Choroid plexus epithelial cell (primary cell): ENCODE measurements around the gene IPO8.

Source experiments
- DNase-seq: peaks from one replicate; pipeline ENCODE4 v3.0.0-alpha.2; 2010; ENCODE audit warnings: low read depth
- H3K4me3 ChIP-seq: 2 replicates; pipeline ENCODE4 v1.5.1; 2011; ENCODE audit warnings: low read depth, mild to moderate bottlenecking, control low read depth, low read length, moderate library complexity
- TF ChIP-seq, protein P1 (sequence below): conservative IDR thresholded peaks from 2 replicates; pipeline ENCODE4 v1.5.1; 2011; ENCODE audit warnings: low read depth, mild to moderate bottlenecking, control low read depth, inconsistent platforms, low read length, moderate library complexity

Gene IPO8

GRCh38 chr12:30700216-30700900 is 4.7 kb upstream of the IPO8 start:
- no peak overlapping the region for H3K4me3 ChIP-seq
- TF ChIP-seq, protein P1, sequence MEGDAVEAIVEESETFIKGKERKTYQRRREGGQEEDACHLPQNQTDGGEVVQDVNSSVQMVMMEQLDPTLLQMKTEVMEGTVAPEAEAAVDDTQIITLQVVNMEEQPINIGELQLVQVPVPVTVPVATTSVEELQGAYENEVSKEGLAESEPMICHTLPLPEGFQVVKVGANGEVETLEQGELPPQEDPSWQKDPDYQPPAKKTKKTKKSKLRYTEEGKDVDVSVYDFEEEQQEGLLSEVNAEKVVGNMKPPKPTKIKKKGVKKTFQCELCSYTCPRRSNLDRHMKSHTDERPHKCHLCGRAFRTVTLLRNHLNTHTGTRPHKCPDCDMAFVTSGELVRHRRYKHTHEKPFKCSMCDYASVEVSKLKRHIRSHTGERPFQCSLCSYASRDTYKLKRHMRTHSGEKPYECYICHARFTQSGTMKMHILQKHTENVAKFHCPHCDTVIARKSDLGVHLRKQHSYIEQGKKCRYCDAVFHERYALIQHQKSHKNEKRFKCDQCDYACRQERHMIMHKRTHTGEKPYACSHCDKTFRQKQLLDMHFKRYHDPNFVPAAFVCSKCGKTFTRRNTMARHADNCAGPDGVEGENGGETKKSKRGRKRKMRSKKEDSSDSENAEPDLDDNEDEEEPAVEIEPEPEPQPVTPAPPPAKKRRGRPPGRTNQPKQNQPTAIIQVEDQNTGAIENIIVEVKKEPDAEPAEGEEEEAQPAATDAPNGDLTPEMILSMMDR: no peak
- no peak for DNase-seq

DNA sequence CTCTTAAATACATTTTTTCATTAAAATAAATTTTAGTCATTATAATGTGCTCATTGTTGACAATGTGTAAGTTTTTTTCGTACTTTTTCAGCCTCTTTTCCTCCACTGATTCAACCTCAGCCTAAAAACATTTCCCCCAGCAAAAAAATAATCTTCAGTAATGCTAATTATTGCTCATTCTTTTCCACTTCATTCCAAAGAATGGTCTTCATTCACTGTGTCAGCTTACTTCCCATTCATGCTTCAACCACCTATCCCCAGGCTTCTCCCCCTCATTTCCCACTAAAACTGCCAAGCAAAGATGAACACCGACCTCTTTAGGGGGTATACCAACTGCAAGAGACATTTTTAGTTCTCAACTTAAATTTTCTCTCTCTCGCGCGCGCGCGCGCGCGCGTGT is 2.7 kb upstream of the IPO8 start:
- DNase-seq: no peak
- H3K4me3 ChIP-seq: no peak overlapping the region
- TF ChIP-seq, protein P1: no peak

DNA sequence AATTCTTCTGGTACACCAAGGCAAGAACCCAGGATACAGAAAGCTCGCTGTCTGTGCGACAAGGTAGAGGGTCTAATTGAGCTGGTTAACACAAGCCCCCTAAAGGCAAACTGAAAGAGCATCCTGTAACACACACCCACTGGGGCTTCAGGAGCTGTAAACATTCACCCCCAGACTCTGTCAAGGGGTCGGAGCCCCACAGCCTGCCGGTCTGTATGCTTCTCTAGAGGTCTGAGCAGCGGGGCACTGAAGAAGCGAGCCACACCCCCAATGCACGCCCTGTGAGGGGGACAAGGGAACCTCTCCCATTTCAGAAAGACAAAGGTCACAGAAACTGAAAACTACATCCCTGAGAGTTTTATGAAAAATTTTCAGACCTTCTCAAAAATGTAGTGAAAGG is 1.3 kb upstream of the IPO8 start:
- TF ChIP-seq, protein P1: no peak
- no peak overlapping the region for H3K4me3 ChIP-seq
- DNase-seq: no peak

DNA sequence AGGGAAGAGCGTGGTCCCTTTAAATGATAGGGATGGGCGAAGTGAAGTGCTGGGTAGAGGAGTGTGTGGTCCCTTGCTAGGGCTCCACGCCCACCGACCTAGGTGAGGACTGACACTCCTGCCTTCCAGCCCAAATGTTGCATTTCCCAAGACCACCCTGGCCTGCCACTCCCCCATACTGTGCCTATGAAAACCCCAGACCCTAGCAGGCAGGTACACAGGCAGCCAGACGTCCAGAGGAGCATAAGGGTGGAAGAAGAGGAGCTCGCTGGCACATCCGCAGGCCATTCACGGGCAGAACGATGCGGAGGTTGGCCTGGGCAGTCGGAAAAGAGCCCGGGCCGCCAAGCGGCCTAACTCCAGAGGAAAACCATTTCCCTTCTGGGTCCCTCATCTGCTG is 817 bp upstream of the IPO8 start:
- H3K4me3 ChIP-seq: no peak overlapping the region
- DNase-seq: no peak
- TF ChIP-seq, protein P1: no peak

GRCh38 chr12:30696103-30696408 is 387 bp upstream of the IPO8 start:
- H3K4me3 ChIP-seq: peak overlapping the region; percentile 96
- no peak for DNase-seq
- TF ChIP-seq, protein P1: no peak

- DNase-seq: peak; percentile 45
- H3K4me3 ChIP-seq: peak overlapping the region; percentile 96
- TF ChIP-seq, protein P1: peak; percentile 25
These were observed 1.1 kb downstream of the IPO8 start for GRCh38 chr12:30694412-30695198.

DNA sequence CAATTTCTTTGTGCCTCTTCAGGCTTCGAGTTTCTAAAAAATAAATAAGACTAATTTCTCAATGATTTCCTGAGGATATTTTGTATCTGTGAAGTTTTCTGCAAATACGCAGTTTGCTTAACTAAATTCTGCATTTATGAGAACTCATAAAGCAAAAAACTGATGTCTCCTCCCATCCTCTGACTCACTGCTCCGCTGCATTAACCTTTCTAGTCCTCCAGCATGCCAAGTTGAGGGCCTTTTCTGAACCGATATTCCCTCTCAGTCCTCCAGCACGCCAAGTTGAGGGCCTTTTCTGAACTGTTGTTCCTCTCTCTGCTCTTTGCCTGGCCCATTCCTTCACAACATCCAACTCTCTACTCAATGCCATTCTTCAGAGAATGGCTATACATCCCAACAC is 3.2 kb downstream of the IPO8 start:
- no peak overlapping the region for H3K4me3 ChIP-seq
- DNase-seq: peak; percentile 31
- TF ChIP-seq, protein P1: no peak
